ENCODE data around the gene S100A7.
"Not testable (repeated sequence)": the region's sequence is repeated elsewhere in the genome, so short reads cannot be mapped to it uniquely, and the experiment has no call there.

S100A7 gene

GRCh38 chr1:153466908-153467307 lies 6.5 kb upstream of the S100A7 start:
- POLR2A ChIA-PET (ENCODE audit: low non-redundant PET): no interaction called here
- no peak for DNase-seq (ENCODE audit: low spot score)
- CTCF ChIA-PET: interaction anchor here (0.6 to 1.5 kb wide), 5 partner anchors 8 to 114 kb away, joined by 3 to 5 read pairs (median 3); no protein-coding TSS in a partner anchor
- no peak overlapping the region for H3K27ac ChIP-seq
- no peak for TF ChIP-seq CTCF (conservative IDR thresholded peaks at IDR 0.05; ENCODE audit: low read depth)

- CTCF ChIA-PET: interaction anchor here (0.6 to 1.5 kb wide), 16 partner anchors 8 to 1571 kb away, joined by 3 to 6 read pairs (median 3); partner anchors contain the start of gene S100A9
- no peak overlapping the region for H3K27ac ChIP-seq
- POLR2A ChIA-PET (ENCODE audit: low non-redundant PET): no interaction called here
- TF ChIP-seq CTCF (conservative IDR thresholded peaks at IDR 0.05; ENCODE audit: low read depth): peak; percentile 87
- DNase-seq (ENCODE audit: low spot score): peak; percentile 68
Observed at GRCh38 chr1:153465811-153466636, 5.6 kb upstream of the S100A7 start.

- DNase-seq (ENCODE audit: low spot score); CTCF ChIA-PET; H3K27ac ChIP-seq; POLR2A ChIA-PET (ENCODE audit: low non-redundant PET): not testable (repeated sequence)
Observed at GRCh38 chr1:153462741-153463140, 2.3 kb upstream of the S100A7 start.

GRCh38 chr1:153459655-153460054 lies 796 bp downstream of the S100A7 start:
- no peak for DNase-seq (ENCODE audit: low spot score)
- no peak for TF ChIP-seq CTCF (conservative IDR thresholded peaks at IDR 0.05; ENCODE audit: low read depth)
- ChIA-PET CTCF (no interaction called here), POLR2A (ENCODE audit: low non-redundant PET) (no interaction called here)
- no peak overlapping the region for H3K27ac ChIP-seq

- no peak overlapping the region for H3K27ac ChIP-seq
- CTCF ChIA-PET: no interaction called here
- POLR2A ChIA-PET (ENCODE audit: low non-redundant PET): no interaction called here
- TF ChIP-seq CTCF (conservative IDR thresholded peaks at IDR 0.05; ENCODE audit: low read depth): no peak
- no peak for DNase-seq (ENCODE audit: low spot score)
Observed at GRCh38 chr1:153456396-153456795, 4.1 kb downstream of the S100A7 start.

GRCh38 chr1:153448851-153449250 lies 11.6 kb downstream of the S100A7 start:
- POLR2A ChIA-PET (ENCODE audit: low non-redundant PET); CTCF ChIA-PET: not testable (repeated sequence)

GRCh38 chr1:153447498-153448170 lies 12.8 kb downstream of the S100A7 start:
- ChIA-PET POLR2A (ENCODE audit: low non-redundant PET) (no interaction called here), CTCF (no interaction called here)
- no peak for TF ChIP-seq CTCF (conservative IDR thresholded peaks at IDR 0.05; ENCODE audit: low read depth)
- DNase-seq (ENCODE audit: low spot score): peak; percentile 26
- no peak overlapping the region for H3K27ac ChIP-seq

More at GRCh38 chr1:153448851-153449250, 11.6 kb downstream of the S100A7 start:
- DNase-seq (ENCODE audit: low spot score); H3K27ac ChIP-seq: not testable (repeated sequence)
